WERI-Rb-1 (cell line): Measurements from ENCODE around the gene SH3RF2.
A peak's percentile ranks its signal among the peaks of the same experiment; 100 is the strongest.

Experiments used
- DNase-seq: peaks from one replicate; pipeline ENCODE4 v3.0.0-alpha.2; 2020
- H3K27ac ChIP-seq: fragments of 250-450 bp; sonication (Bioruptor Pico); 2 replicates; pipeline ENCODE4 v1.5.1; 2020; ENCODE audit warnings: mild to moderate bottlenecking, moderate library complexity
- H3K27me3 ChIP-seq: fragments of 250-450 bp; sonication (Bioruptor Pico); 2 replicates; pipeline ENCODE4 v1.5.1; 2021; ENCODE audit warnings: mild to moderate bottlenecking, low read depth, moderate library complexity; ENCODE audit not compliant: insufficient read depth, severe bottlenecking
- H3K36me3 ChIP-seq: fragments of 250-450 bp; sonication (Bioruptor Pico); 2 replicates; pipeline ENCODE4 v1.5.1; 2020; ENCODE audit warnings: mild to moderate bottlenecking, moderate library complexity
- H3K4me3 ChIP-seq: 2 replicates; pipeline ENCODE4 v1.5.1; 2011; ENCODE audit warnings: low read depth, mild to moderate bottlenecking, control low read depth, low read length
- H3K9me3 ChIP-seq: fragments of 250-450 bp; sonication (Bioruptor Pico); 2 replicates; pipeline ENCODE4 v1.5.1; 2021; ENCODE audit warnings: mild to moderate bottlenecking, moderate library complexity; ENCODE audit not compliant: severe bottlenecking
- TF ChIP-seq, protein P1 (sequence below): IDR thresholded peaks from 2 replicates; pipeline ENCODE4 v1.5.1; 2011; ENCODE audit warnings: low read depth, mild to moderate bottlenecking, control low read depth, inconsistent platforms, low read length

SH3RF2 gene

DNA sequence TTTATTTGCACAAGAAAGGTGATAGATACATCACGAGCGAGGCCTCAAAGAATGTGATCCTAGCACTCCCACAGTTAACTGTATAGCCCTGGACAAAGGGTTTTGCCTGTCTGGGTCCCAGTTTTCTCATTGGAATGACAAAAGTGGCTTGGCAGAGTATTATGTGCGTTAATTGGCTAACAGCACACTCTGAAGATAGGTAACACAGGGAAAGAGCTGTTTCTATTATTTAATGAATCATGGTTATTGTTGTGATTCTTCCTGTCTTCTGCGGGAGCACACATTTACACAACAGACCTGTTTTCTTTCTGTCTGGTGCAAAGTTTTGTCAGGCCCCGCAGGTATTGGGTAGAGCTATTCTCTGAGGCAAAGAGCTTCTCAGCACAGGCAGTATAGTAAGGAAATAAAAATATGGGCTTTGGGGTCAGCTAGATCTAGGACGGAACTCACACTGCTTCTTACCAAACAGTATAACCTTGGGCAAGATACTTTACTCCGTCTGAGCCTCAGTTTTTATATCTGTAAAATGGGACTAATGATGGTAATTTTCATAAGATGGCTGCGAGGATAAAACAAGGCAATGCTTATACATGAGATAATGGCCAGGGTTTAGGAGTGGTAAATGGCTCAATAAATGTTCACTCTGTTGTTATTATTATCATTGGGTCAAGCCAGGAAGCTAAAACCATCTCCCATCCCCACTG, 90.1 kb downstream of the SH3RF2 start:
- no peaks in the 10 kb centered on the region for H3K27me3 ChIP-seq
- no peak for DNase-seq
- no peak overlapping the region for H3K27ac ChIP-seq
- H3K4me3 ChIP-seq = no peak overlapping the region
- H3K36me3 ChIP-seq = no peaks in the 10 kb centered on the region
- TF ChIP-seq, protein P1, sequence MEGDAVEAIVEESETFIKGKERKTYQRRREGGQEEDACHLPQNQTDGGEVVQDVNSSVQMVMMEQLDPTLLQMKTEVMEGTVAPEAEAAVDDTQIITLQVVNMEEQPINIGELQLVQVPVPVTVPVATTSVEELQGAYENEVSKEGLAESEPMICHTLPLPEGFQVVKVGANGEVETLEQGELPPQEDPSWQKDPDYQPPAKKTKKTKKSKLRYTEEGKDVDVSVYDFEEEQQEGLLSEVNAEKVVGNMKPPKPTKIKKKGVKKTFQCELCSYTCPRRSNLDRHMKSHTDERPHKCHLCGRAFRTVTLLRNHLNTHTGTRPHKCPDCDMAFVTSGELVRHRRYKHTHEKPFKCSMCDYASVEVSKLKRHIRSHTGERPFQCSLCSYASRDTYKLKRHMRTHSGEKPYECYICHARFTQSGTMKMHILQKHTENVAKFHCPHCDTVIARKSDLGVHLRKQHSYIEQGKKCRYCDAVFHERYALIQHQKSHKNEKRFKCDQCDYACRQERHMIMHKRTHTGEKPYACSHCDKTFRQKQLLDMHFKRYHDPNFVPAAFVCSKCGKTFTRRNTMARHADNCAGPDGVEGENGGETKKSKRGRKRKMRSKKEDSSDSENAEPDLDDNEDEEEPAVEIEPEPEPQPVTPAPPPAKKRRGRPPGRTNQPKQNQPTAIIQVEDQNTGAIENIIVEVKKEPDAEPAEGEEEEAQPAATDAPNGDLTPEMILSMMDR = no peak
- H3K9me3 ChIP-seq = no peaks in the 10 kb centered on the region

DNA sequence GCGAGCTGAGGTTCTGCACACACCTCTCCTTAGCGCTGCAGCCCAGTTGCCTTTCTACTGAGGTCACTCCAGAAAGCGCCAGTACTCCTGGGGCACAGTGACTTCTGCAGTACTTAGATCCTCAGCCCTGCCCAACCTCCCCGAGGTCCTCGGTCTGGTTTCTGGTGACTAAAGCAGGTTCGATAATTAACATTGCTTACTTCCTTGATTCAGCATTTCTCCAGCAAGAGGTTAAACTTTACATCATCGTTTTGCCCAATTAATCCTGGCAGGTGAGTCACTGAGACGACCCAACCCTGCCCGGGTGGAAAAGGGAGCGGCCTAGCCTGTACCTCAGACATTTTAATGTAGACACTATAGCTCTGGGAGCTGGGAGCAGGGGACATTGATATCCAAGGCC, 91.4 kb downstream of the SH3RF2 start:
- DNase-seq = no peak
- Histone ChIP-seq H3K27ac (no peak overlapping the region), H3K27me3 (no peaks in the 10 kb centered on the region), H3K4me3 (no peak overlapping the region), H3K36me3 (no peaks in the 10 kb centered on the region), H3K9me3 (no peaks in the 10 kb centered on the region)
- TF ChIP-seq, protein P1 = no peak

DNA sequence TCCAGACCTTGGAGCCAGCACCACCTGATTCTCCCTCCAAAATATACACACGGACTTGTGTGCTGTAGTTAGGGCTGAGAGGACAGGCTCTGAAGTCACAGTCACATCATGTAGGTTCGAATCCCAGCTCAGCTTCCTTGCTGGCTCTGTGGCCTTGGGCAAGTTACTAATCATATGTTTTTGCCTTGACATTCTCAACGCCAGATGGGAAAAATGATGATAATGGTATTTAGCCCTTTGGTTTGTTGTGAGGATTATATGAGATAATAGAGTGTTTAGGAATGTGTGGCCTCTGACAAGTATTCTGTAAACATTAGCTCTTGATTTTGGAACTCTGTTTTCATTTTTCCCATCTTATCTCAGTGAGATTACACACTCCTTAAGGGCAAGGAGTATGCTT, 96.5 kb downstream of the SH3RF2 start:
- no peak for DNase-seq
- Histone ChIP-seq H3K4me3 (no peak overlapping the region), H3K27ac (no peak overlapping the region), H3K27me3 (no peaks in the 10 kb centered on the region), H3K9me3 (no peaks in the 10 kb centered on the region), H3K36me3 (no peaks in the 10 kb centered on the region)
- TF ChIP-seq, protein P1 = no peak

DNA sequence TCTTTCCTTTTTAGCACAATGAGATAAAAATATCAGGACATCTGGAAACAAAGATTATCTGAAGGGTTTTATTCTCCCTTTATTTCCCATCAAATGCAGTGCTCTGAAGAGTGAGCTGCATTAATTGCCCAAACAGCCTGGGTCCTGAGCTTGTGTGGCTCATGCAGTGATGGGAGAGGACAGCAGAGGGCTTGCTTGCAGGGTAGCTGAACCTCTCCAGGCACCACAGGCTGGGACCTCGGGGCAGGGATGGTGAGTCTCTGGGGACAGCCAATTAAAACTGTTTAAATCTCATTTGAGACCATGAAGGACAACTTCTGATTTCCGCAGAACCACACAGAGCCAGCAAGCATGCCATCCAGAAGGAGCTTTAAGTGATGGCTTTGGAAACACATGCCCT, 97.7 kb downstream of the SH3RF2 start:
- Histone ChIP-seq H3K27me3 (no peaks in the 10 kb centered on the region), H3K27ac (no peak overlapping the region), H3K4me3 (no peak overlapping the region), H3K9me3 (no peaks in the 10 kb centered on the region), H3K36me3 (no peaks in the 10 kb centered on the region)
- no peak for DNase-seq
- TF ChIP-seq, protein P1 = 0 out of 2 replicates have a peak, but pooled peaks have one; percentile 11

DNA sequence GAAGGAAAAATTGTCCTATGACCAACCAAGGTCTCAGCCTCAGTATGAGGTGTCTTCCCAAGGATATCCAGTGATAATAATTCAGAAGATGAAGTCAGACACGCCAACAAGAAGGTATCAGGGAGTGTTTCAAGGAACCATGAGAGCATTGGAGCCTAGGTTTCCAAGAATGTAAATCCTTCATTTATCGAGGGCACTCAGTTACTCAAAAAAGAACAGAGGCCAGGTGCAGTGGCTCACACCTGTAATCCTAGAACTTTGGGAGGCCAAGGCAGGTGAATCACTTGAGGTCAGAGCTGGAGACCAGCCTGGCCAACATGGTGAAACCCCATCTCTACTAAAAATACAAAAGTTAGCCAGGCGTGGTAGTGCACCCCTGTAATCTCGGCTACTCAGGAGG, 98.2 kb downstream of the SH3RF2 start:
- Histone ChIP-seq H3K9me3 (no peaks in the 10 kb centered on the region), H3K27me3 (no peaks in the 10 kb centered on the region), H3K36me3 (no peaks in the 10 kb centered on the region), H3K27ac (no peak overlapping the region), H3K4me3 (no peak overlapping the region)
- DNase-seq = no peak
- TF ChIP-seq, protein P1 = no peak

DNA sequence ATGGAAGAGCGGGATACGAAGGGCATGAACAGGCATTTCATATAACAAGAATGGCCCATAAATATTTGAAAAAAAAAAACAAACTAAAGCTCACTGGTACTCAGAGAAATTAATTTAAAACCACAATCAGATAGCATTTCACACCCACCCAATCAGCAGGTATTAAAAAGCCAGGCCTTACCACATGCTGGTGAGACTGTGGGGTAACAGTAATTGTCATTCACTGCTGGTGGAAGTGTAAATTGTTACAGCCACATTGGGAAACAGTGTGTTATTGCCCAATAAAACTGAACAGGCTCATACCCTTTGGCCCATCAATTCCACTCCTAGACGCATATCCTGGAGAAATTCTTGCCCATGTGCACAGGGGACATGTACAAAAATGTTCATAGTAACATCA, 103.0 kb downstream of the SH3RF2 start:
- H3K9me3 ChIP-seq = no peaks in the 10 kb centered on the region
- H3K27ac ChIP-seq = no peak overlapping the region
- no peaks in the 10 kb centered on the region for H3K36me3 ChIP-seq
- no peaks in the 10 kb centered on the region for H3K27me3 ChIP-seq
- TF ChIP-seq, protein P1 = no peak
- DNase-seq = no peak
- no peak overlapping the region for H3K4me3 ChIP-seq
